GM23338 (cell line): ENCODE measurements around the gene CNOT11. TPM values are rescaled to one million over a fixed set of nuclear protein-coding genes. Genes with fewer than 3 reads are reported as not detected.

ENCODE experiments used
- ATAC-seq: fragments of 200-7000 bp; cut with Tn5 transposase; 3 replicates; pipeline ENCODE4 v1.9.1; 2020
- DNase-seq: peaks from one replicate; pipeline ENCODE4 v3.0.0-alpha.2; 2015; ENCODE audit warnings: low spot score
- H2AFZ ChIP-seq: fragments of 200-600 bp; sonication (generic); 2 replicates; pipeline ENCODE4 v1.8.0; 2016; ENCODE audit warnings: antibody characterized with exemption, mild to moderate bottlenecking, moderate library complexity
- H3F3A ChIP-seq: fragments of 200-600 bp; sonication (generic); replicated peaks from 2 replicates; pipeline ENCODE4 v1.8.0; 2017; ENCODE audit warnings: antibody characterized with exemption, mixed run types, low read depth
- H3K27ac ChIP-seq: fragments of 200-600 bp; sonication (generic); 2 replicates; pipeline ENCODE4 v1.6.1; 2016; ENCODE audit warnings: low read depth
- H3K27me3 ChIP-seq: fragments of 200-600 bp; sonication (generic); 2 replicates; pipeline ENCODE4 v1.8.0; 2016; ENCODE audit warnings: mild to moderate bottlenecking, mixed run types, moderate library complexity; ENCODE audit not compliant: insufficient read depth
- H3K36me3 ChIP-seq: fragments of 200-600 bp; sonication (generic); 2 replicates; pipeline ENCODE4 v1.8.0; 2016; ENCODE audit warnings: mild to moderate bottlenecking; ENCODE audit not compliant: insufficient read depth
- H3K4me1 ChIP-seq: fragments of 200-600 bp; sonication (generic); 2 replicates; pipeline ENCODE4 v1.8.0; 2016; ENCODE audit warnings: mild to moderate bottlenecking, moderate library complexity; ENCODE audit not compliant: insufficient read depth
- H3K4me2 ChIP-seq: fragments of 200-600 bp; sonication (generic); 2 replicates; pipeline ENCODE4 v1.7.1; 2017; ENCODE audit warnings: mixed run types
- H3K4me3 ChIP-seq: fragments of 200-600 bp; sonication (generic); 2 replicates; pipeline ENCODE4 v1.6.1; 2016; ENCODE audit warnings: mixed run types
- H3K79me2 ChIP-seq: fragments of 200-600 bp; sonication (generic); replicated peaks from 2 replicates; pipeline ENCODE4 v1.8.0; 2017; ENCODE audit warnings: mild to moderate bottlenecking; ENCODE audit not compliant: insufficient read depth
- H3K9me2 ChIP-seq: fragments of 200-600 bp; sonication (generic); 2 replicates; pipeline ENCODE4 v1.8.0; 2017; ENCODE audit not compliant: insufficient read depth
- H4K20me1 ChIP-seq: fragments of 200-600 bp; sonication (generic); replicated peaks from 2 replicates; pipeline ENCODE4 v1.8.0; 2017; ENCODE audit warnings: mild to moderate bottlenecking; ENCODE audit not compliant: insufficient read depth
- H3K27ac Mint-ChIP-seq: 2 replicates; pipeline ENCODE4 v1.8.0; 2020; ENCODE audit warnings: inconsistent platforms, mild to moderate bottlenecking, moderate library complexity, mixed read lengths
- H3K27me3 Mint-ChIP-seq: 3 replicates; pipeline ENCODE4 v1.8.0; 2022; ENCODE audit warnings: low read depth, mild to moderate bottlenecking, moderate library complexity, mixed read lengths, inconsistent platforms; ENCODE audit not compliant: insufficient read depth, poor library complexity
- H3K36me3 Mint-ChIP-seq: 3 replicates; pipeline ENCODE4 v1.8.0; 2021; ENCODE audit warnings: low read depth, mild to moderate bottlenecking, inconsistent platforms, moderate library complexity, mixed read lengths
- H3K4me1 Mint-ChIP-seq: 3 replicates; pipeline ENCODE4 v1.8.0; 2020; ENCODE audit warnings: mild to moderate bottlenecking, inconsistent platforms, mixed read lengths
- H3K4me3 Mint-ChIP-seq: 3 replicates; pipeline ENCODE4 v1.8.0; 2021; ENCODE audit warnings: moderate library complexity, mild to moderate bottlenecking, inconsistent platforms, mixed read lengths
- H3K9me3 Mint-ChIP-seq: 3 replicates; pipeline ENCODE4 v1.8.0; 2020; ENCODE audit warnings: moderate library complexity, mild to moderate bottlenecking, inconsistent platforms, mixed read lengths
- CREB1 ChIP-seq: fragments of 250-450 bp; sonication (Bioruptor Pico); IDR thresholded peaks from 2 replicates; pipeline ENCODE4 v1.5.0; 2020; ENCODE audit warnings: low read depth, mild to moderate bottlenecking, moderate library complexity
- CTCF ChIP-seq, 2 experiments: fragments of 200-600 bp in 1 of 2; sonication (generic) in 1 of 2; conservative IDR thresholded peaks; 2 replicates each; pipeline versions ENCODE4 v1.5.1 to v1.6.1; 2016 to 2017; ENCODE audit warnings: antibody characterized with exemption in 2 of 2, low read depth in 2 of 2, mild to moderate bottlenecking in 2 of 2, moderate library complexity in 1 of 2
- EZH2 ChIP-seq: fragments of 200-600 bp; sonication (generic); IDR thresholded peaks from one replicate; pipeline ENCODE4 v1.8.0; 2017; ENCODE audit warnings: antibody characterized with exemption, mild to moderate bottlenecking, low read depth; ENCODE audit not compliant: unreplicated experiment
- EZH2phosphoT487 ChIP-seq: fragments of 200-600 bp; sonication (generic); IDR thresholded peaks from one replicate; pipeline ENCODE4 v1.8.1; 2018; ENCODE audit warnings: antibody characterized with exemption; ENCODE audit not compliant: unreplicated experiment
- JUNB ChIP-seq: IDR thresholded peaks from one replicate; pipeline ENCODE4 v1.6.1; 2016; ENCODE audit warnings: antibody characterized with exemption; ENCODE audit not compliant: unreplicated experiment
- NANOG ChIP-seq: IDR thresholded peaks from 2 replicates; pipeline ENCODE4 v1.6.1; 2016; ENCODE audit warnings: antibody characterized with exemption, borderline replicate concordance
- POLR2AphosphoS5 ChIP-seq: IDR thresholded peaks from 2 replicates; pipeline ENCODE4 v1.6.1; 2016; ENCODE audit warnings: antibody characterized with exemption, low read depth
- STAT1 ChIP-seq: IDR thresholded peaks from one replicate; pipeline ENCODE4 v1.6.1; 2016; ENCODE audit warnings: antibody characterized with exemption; ENCODE audit not compliant: unreplicated experiment
- ZNF114 ChIP-seq: fragments of 250-450 bp; sonication (Bioruptor Pico); IDR thresholded peaks from 2 replicates; pipeline ENCODE4 v1.5.0; 2020; ENCODE audit warnings: mild to moderate bottlenecking, moderate library complexity
- ZNF331 ChIP-seq: fragments of 250-450 bp; sonication (Bioruptor Pico); IDR thresholded peaks from 2 replicates; pipeline ENCODE4 v1.5.0; 2020; ENCODE audit warnings: low read depth, mild to moderate bottlenecking, moderate library complexity
- polyA plus RNA-seq: library from polyadenylated mRNA; unstranded; fragments of >200 nt; fragmentation: Nextera tagmentation; extraction: Ambion mirVana; gene quantifications from 2 replicates; pipeline ENCODE4 v1.2.1, GENCODE V29; 2016
- total RNA-seq: library from RNA; depleted of rRNA; stranded (reverse); fragments of >200 nt; shearing (Covaris generic); gene quantifications from 2 replicates; pipeline ENCODE4 v1.2.3, GENCODE V29; 2014
- TF ChIP-seq, protein P1 (sequence below): fragments of 250-450 bp; sonication (Bioruptor Pico); IDR thresholded peaks from 2 replicates; pipeline ENCODE4 v1.5.0; 2020; ENCODE audit warnings: mild to moderate bottlenecking, moderate library complexity
- TF ChIP-seq, protein P2 (sequence below): IDR thresholded peaks from one replicate; pipeline ENCODE4 v1.6.1; 2018; ENCODE audit warnings: antibody characterized with exemption; ENCODE audit not compliant: unreplicated experiment
- TF ChIP-seq, protein P3 (sequence below): IDR thresholded peaks from 2 replicates; pipeline ENCODE4 v1.6.1; 2016; ENCODE audit warnings: antibody characterized with exemption

The CNOT11 gene
- total and polyA plus RNA-seq, 2 experiments from 2014 or later: 34.8 to 74.2 TPM

DNA sequence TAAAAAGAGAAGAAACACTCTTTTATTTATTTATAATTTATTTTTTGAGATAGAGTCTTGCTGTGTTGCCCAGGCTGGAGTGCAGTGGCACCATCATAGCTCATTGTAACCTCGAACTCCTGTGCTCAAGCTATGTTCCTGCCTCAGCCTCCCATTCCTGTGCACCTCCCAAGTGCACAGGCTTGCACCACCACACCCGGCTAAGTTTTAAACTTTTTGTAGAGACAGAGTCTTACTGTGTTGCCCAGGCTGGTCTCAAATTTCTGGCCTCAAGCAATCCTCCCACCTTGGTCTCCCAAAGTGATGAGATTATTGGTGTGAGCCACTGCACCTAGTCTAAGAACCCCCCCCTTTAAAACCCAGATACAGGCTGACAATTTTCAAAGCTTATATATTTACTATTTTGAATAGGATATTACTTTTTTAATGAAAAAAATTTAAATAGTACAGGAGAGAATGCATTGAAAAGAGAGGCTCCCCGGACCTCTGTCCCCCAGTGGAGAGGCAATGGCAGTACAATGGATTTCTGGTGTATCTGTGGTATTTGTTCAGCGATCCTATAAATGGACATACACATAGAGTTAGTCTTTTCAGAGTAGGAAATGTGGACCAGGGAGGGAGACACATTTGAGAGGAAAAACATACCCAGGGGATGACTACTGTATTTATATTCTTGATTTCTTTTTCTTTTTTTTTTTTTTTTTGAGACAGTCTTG is 48.1 kb upstream of the CNOT11 start:
- no peaks in the 10 kb centered on the region for H3K36me3 Mint-ChIP-seq
- H3K4me2 ChIP-seq: no peak overlapping the region
- no peaks in the 10 kb centered on the region for H3F3A ChIP-seq
- H3K9me2 ChIP-seq: no peaks in the 10 kb centered on the region
- no peak overlapping the region for H3K4me3 Mint-ChIP-seq
- no peaks in the 10 kb centered on the region for H3K4me1 ChIP-seq
- H3K27me3 Mint-ChIP-seq: peaks cover 8% of the 10 kb centered on the region
- H3K79me2 ChIP-seq: no peaks in the 10 kb centered on the region
- no peaks in the 10 kb centered on the region for H3K27me3 ChIP-seq
- no peak for ATAC-seq
- no peak overlapping the region for H2AFZ ChIP-seq
- H3K9me3 Mint-ChIP-seq: peaks cover under 1% of the 10 kb centered on the region; the same call in 1 of the 3 replicates
- H3K4me1 Mint-ChIP-seq: peaks cover 14% of the 10 kb centered on the region; the same call in 2 of the 3 replicates
- TF ChIP-seq NANOG: no peak
- TF ChIP-seq, protein P1, sequence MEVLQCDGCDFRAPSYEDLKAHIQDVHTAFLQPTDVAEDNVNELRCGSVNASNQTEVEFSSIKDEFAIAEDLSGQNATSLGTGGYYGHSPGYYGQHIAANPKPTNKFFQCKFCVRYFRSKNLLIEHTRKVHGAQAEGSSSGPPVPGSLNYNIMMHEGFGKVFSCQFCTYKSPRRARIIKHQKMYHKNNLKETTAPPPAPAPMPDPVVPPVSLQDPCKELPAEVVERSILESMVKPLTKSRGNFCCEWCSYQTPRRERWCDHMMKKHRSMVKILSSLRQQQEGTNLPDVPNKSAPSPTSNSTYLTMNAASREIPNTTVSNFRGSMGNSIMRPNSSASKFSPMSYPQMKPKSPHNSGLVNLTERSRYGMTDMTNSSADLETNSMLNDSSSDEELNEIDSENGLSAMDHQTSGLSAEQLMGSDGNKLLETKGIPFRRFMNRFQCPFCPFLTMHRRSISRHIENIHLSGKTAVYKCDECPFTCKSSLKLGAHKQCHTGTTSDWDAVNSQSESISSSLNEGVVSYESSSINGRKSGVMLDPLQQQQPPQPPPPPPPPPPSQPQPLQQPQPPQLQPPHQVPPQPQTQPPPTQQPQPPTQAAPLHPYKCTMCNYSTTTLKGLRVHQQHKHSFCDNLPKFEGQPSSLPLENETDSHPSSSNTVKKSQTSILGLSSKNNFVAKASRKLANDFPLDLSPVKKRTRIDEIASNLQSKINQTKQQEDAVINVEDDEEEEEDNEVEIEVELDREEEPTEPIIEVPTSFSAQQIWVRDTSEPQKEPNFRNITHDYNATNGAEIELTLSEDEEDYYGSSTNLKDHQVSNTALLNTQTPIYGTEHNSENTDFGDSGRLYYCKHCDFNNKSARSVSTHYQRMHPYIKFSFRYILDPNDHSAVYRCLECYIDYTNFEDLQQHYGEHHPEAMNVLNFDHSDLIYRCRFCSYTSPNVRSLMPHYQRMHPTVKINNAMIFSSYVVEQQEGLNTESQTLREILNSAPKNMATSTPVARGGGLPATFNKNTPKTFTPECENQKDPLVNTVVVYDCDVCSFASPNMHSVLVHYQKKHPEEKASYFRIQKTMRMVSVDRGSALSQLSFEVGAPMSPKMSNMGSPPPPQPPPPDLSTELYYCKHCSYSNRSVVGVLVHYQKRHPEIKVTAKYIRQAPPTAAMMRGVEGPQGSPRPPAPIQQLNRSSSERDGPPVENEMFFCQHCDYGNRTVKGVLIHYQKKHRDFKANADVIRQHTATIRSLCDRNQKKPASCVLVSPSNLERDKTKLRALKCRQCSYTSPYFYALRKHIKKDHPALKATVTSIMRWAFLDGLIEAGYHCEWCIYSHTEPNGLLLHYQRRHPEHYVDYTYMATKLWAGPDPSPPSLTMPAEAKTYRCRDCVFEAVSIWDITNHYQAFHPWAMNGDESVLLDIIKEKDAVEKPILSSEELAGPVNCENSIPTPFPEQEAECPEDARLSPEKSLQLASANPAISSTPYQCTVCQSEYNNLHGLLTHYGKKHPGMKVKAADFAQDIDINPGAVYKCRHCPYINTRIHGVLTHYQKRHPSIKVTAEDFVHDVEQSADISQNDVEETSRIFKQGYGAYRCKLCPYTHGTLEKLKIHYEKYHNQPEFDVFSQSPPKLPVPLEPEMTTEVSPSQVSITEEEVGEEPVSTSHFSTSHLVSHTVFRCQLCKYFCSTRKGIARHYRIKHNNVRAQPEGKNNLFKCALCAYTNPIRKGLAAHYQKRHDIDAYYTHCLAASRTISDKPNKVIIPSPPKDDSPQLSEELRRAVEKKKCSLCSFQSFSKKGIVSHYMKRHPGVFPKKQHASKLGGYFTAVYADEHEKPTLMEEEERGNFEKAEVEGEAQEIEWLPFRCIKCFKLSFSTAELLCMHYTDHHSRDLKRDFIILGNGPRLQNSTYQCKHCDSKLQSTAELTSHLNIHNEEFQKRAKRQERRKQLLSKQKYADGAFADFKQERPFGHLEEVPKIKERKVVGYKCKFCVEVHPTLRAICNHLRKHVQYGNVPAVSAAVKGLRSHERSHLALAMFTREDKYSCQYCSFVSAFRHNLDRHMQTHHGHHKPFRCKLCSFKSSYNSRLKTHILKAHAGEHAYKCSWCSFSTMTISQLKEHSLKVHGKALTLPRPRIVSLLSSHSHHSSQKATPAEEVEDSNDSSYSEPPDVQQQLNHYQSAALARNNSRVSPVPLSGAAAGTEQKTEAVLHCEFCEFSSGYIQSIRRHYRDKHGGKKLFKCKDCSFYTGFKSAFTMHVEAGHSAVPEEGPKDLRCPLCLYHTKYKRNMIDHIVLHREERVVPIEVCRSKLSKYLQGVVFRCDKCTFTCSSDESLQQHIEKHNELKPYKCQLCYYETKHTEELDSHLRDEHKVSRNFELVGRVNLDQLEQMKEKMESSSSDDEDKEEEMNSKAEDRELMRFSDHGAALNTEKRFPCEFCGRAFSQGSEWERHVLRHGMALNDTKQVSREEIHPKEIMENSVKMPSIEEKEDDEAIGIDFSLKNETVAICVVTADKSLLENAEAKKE (CRISPR knock-in tag): no peak
- TF ChIP-seq, protein P2, sequence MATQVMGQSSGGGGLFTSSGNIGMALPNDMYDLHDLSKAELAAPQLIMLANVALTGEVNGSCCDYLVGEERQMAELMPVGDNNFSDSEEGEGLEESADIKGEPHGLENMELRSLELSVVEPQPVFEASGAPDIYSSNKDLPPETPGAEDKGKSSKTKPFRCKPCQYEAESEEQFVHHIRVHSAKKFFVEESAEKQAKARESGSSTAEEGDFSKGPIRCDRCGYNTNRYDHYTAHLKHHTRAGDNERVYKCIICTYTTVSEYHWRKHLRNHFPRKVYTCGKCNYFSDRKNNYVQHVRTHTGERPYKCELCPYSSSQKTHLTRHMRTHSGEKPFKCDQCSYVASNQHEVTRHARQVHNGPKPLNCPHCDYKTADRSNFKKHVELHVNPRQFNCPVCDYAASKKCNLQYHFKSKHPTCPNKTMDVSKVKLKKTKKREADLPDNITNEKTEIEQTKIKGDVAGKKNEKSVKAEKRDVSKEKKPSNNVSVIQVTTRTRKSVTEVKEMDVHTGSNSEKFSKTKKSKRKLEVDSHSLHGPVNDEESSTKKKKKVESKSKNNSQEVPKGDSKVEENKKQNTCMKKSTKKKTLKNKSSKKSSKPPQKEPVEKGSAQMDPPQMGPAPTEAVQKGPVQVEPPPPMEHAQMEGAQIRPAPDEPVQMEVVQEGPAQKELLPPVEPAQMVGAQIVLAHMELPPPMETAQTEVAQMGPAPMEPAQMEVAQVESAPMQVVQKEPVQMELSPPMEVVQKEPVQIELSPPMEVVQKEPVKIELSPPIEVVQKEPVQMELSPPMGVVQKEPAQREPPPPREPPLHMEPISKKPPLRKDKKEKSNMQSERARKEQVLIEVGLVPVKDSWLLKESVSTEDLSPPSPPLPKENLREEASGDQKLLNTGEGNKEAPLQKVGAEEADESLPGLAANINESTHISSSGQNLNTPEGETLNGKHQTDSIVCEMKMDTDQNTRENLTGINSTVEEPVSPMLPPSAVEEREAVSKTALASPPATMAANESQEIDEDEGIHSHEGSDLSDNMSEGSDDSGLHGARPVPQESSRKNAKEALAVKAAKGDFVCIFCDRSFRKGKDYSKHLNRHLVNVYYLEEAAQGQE: no peak
- no peak for TF ChIP-seq EZH2
- no peak for TF ChIP-seq CREB1 (CRISPR knock-in tag)
- no peak for TF ChIP-seq ZNF331 (CRISPR knock-in tag)
- no peak for TF ChIP-seq EZH2phosphoT487
- TF ChIP-seq CTCF (conservative IDR thresholded peaks at IDR 0.05; ENCODE audit: low read depth in 2 of 2): no peak
- no peak for TF ChIP-seq STAT1
- TF ChIP-seq, protein P3, sequence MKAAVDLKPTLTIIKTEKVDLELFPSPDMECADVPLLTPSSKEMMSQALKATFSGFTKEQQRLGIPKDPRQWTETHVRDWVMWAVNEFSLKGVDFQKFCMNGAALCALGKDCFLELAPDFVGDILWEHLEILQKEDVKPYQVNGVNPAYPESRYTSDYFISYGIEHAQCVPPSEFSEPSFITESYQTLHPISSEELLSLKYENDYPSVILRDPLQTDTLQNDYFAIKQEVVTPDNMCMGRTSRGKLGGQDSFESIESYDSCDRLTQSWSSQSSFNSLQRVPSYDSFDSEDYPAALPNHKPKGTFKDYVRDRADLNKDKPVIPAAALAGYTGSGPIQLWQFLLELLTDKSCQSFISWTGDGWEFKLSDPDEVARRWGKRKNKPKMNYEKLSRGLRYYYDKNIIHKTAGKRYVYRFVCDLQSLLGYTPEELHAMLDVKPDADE: no peak
- no peak for TF ChIP-seq JUNB
- TF ChIP-seq POLR2AphosphoS5: no peak
- TF ChIP-seq ZNF114 (CRISPR knock-in tag): no peak
- DNase-seq: no peak
- H3K27ac ChIP-seq: no peak overlapping the region
- no peak overlapping the region for H3K4me3 ChIP-seq
- no peaks in the 10 kb centered on the region for H4K20me1 ChIP-seq
- no peak overlapping the region for H3K27ac Mint-ChIP-seq
- no peaks in the 10 kb centered on the region; the same call in 1 of the 2 replicates for H3K36me3 ChIP-seq
